ENCODE results near the gene TPO.

DNA sequence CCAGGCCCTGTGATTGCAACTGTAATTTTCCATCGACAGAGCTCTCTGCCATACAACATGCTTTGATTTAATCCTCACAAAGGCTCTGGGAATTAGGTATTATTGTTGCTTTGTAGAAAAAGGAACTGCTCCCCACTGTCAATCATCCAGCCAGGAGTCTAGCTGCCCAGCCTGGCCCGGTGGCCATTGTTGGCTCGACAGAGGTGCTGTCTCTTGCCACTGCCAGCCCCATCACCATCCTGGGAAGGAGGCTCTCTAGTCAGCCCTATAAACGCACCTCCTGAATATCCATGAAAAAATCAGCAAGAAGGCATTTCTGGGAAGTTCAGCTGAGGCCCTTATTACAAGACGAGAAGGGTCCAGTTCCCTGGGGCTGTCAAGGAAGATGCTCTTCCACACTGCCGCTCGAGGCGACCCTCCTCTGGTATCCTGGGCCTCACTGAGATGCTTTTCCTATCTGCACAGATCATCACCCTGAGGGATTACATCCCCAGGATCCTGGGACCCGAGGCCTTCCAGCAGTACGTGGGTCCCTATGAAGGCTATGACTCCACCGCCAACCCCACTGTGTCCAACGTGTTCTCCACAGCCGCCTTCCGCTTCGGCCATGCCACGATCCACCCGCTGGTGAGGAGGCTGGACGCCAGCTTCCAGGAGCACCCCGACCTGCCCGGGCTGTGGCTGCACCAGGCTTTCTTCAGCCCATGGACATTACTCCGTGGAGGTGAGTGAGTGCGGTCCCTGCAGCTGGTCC, 71.0 kb downstream of the TPO start:
- TF ChIP-seq, protein P1, sequence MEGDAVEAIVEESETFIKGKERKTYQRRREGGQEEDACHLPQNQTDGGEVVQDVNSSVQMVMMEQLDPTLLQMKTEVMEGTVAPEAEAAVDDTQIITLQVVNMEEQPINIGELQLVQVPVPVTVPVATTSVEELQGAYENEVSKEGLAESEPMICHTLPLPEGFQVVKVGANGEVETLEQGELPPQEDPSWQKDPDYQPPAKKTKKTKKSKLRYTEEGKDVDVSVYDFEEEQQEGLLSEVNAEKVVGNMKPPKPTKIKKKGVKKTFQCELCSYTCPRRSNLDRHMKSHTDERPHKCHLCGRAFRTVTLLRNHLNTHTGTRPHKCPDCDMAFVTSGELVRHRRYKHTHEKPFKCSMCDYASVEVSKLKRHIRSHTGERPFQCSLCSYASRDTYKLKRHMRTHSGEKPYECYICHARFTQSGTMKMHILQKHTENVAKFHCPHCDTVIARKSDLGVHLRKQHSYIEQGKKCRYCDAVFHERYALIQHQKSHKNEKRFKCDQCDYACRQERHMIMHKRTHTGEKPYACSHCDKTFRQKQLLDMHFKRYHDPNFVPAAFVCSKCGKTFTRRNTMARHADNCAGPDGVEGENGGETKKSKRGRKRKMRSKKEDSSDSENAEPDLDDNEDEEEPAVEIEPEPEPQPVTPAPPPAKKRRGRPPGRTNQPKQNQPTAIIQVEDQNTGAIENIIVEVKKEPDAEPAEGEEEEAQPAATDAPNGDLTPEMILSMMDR (IDR thresholded peaks at IDR 0.05) = no peak
- no peak for TF ChIP-seq POLR2AphosphoS5 (IDR thresholded peaks at IDR 0.05)
